GM18508 (cell line): ENCODE measurements around the gene DOCK8.

Experiments
- ATAC-seq: cut with Tn5 transposase; IDR thresholded peaks from one replicate; pipeline ENCODE4 v1.9.1; 2021; ENCODE audit warnings: moderate number of reproducible peaks; ENCODE audit not compliant: insufficient read depth, unreplicated experiment

DOCK8 gene

GRCh38 chr9:304106-304505, 89.4 kb downstream of the DOCK8 start:
- ATAC-seq, result no peak

GRCh38 chr9:304519-305185, 90.0 kb downstream of the DOCK8 start:
- no peak for ATAC-seq

- ATAC-seq, result no peak
Measured at GRCh38 chr9:306907-307306, 92.2 kb downstream of the DOCK8 start.

GRCh38 chr9:311841-312240, 97.2 kb downstream of the DOCK8 start:
- no peak for ATAC-seq

GRCh38 chr9:312596-313320, 98.1 kb downstream of the DOCK8 start:
- no peak for ATAC-seq

- no peak for ATAC-seq
Measured at GRCh38 chr9:316382-316965, 101.8 kb downstream of the DOCK8 start.

- no peak for ATAC-seq
Measured at GRCh38 chr9:318646-319045, 104.0 kb downstream of the DOCK8 start.

GRCh38 chr9:324971-325370, 110.3 kb downstream of the DOCK8 start:
- ATAC-seq, result no peak

GRCh38 chr9:326667-327066, 112.0 kb downstream of the DOCK8 start:
- ATAC-seq, result no peak

- no peak for ATAC-seq
Measured at GRCh38 chr9:328453-328852, 113.8 kb downstream of the DOCK8 start.

- ATAC-seq, result no peak
Measured at GRCh38 chr9:331197-331596, 116.5 kb downstream of the DOCK8 start.

GRCh38 chr9:335373-335772, 120.7 kb downstream of the DOCK8 start:
- ATAC-seq, result no peak

GRCh38 chr9:336039-336438, 121.4 kb downstream of the DOCK8 start:
- no peak for ATAC-seq

- no peak for ATAC-seq
Measured at GRCh38 chr9:338602-339001, 123.9 kb downstream of the DOCK8 start.

- ATAC-seq, result no peak
Measured at GRCh38 chr9:341634-342421, 127.2 kb downstream of the DOCK8 start.

GRCh38 chr9:343773-344172, 129.1 kb downstream of the DOCK8 start:
- ATAC-seq, result no peak

- no peak for ATAC-seq
Measured at GRCh38 chr9:346111-346571, 131.5 kb downstream of the DOCK8 start.

- ATAC-seq, result no peak
Measured at GRCh38 chr9:347667-348292, 133.1 kb downstream of the DOCK8 start.

GRCh38 chr9:350384-350783, 135.7 kb downstream of the DOCK8 start:
- ATAC-seq, result no peak

GRCh38 chr9:351916-352315, 137.3 kb downstream of the DOCK8 start:
- ATAC-seq, result no peak
